ENCODE results near the gene SPO11. TPM values are rescaled to one million over a fixed set of nuclear protein-coding genes. Genes with fewer than 3 reads are reported as not detected.

Gene SPO11
- total RNA-seq (2014; rRNA removed) = not detected in 2 replicates
- not detected for Bru-seq, nascent RNA
- BruChase-seq, experiment 1, labeled RNA remaining after a 6-hour chase = not detected
- BruChase-seq, experiment 2, labeled RNA remaining after a 2-hour chase = not detected
- long read RNA-seq = 0 reads

GRCh38 chr20:57329608-57330221, at the start of gene SPO11:
Gene SPO11 (plus strand): TSS chr20:57329803. CDS start chr20:57329868, 65 bp downstream.
- H3K9ac ChIP-seq (ENCODE audit: low read length) = no peak within 1 kb of the TSS
- no peaks in the 10 kb centered on the region for H3K9me2 ChIP-seq (replicated peaks; ENCODE audit: low read length)
- H2AFZ ChIP-seq (ENCODE audit: low read length) = no peak within 1 kb of the TSS
- CTCF ChIA-PET = no interaction called here
- H3K79me2 ChIP-seq (ENCODE audit: low read length) = no peaks in the 10 kb centered on the region
- H3K27me3 ChIP-seq (ENCODE audit: low read length) = peaks cover 37% of the 10 kb centered on the region
- H3K4me1 ChIP-seq (ENCODE audit: insufficient read depth, low read length) = peaks cover 15% of the 10 kb centered on the region
- no peak for ATAC-seq
- H3K4me3 ChIP-seq (ENCODE audit: low read length) = no peak within 1 kb of the TSS
- H3K4me2 ChIP-seq (ENCODE audit: low read length) = no peak within 1 kb of the TSS
- no peak for DNase-seq
- no peaks in the 10 kb centered on the region for H3K36me3 ChIP-seq (ENCODE audit: low read depth, low read length)
- POLR2A ChIA-PET (ENCODE audit: unreplicated experiment) = interaction anchor here (0.7 kb wide), 1 partner anchor 17 kb away, joined by 7 read pairs; no protein-coding TSS in a partner anchor
- intact Hi-C loops (cut with micrococcal nuclease) = no loop called here
- no peaks in the 10 kb centered on the region for H4K20me1 ChIP-seq (ENCODE audit: low read length)
- TF ChIP-seq EZH2phosphoT487 (IDR thresholded peaks at IDR 0.05; ENCODE audit: borderline replicate concordance, low read length) = no peak
- peak; percentile 43; the same call in 1 of the 2 replicates for TF ChIP-seq CTCF (conservative IDR thresholded peaks at IDR 0.05; ENCODE audit: low read depth, low read length)
- TF ChIP-seq EZH2 (IDR thresholded peaks at IDR 0.05; ENCODE audit: low read length, unreplicated experiment) = no peak
- no peaks in the 10 kb centered on the region for H3F3A ChIP-seq (ENCODE audit: low read length, unreplicated experiment)
- BruUV-seq (replicated peaks) = no TSS peak
- H3K27ac ChIP-seq (ENCODE audit: low read length) = no peak within 1 kb of the TSS
- H3K9me3 ChIP-seq (ENCODE audit: low read length) = no peaks in the 10 kb centered on the region

- CTCF ChIA-PET = no interaction called here
- H3K79me2 ChIP-seq (ENCODE audit: low read length) = no peaks in the 10 kb centered on the region
Measured at GRCh38 chr20:57280221-57280620, 49.4 kb upstream of the SPO11 start.

More at GRCh38 chr20:57280221-57280620, 49.4 kb upstream of the SPO11 start:
- POLR2A ChIA-PET (ENCODE audit: unreplicated experiment) = no interaction called here
- H3K9me2 ChIP-seq (replicated peaks; ENCODE audit: low read length) = no peaks in the 10 kb centered on the region
- intact Hi-C loops (cut with micrococcal nuclease) = no loop called here
- H2AFZ ChIP-seq (ENCODE audit: low read length) = no peak overlapping the region
- no peak for DNase-seq
- no peaks in the 10 kb centered on the region for H3K36me3 ChIP-seq (ENCODE audit: low read depth, low read length)
- BruUV-seq (replicated peaks) = no TSS peak
- TF ChIP-seq EZH2 (IDR thresholded peaks at IDR 0.05; ENCODE audit: low read length, unreplicated experiment) (no peak), CTCF (conservative IDR thresholded peaks at IDR 0.05; ENCODE audit: low read depth, low read length) (no peak), EZH2phosphoT487 (IDR thresholded peaks at IDR 0.05; ENCODE audit: borderline replicate concordance, low read length) (no peak)
- H3K4me1 ChIP-seq (ENCODE audit: insufficient read depth, low read length) = no peaks in the 10 kb centered on the region
- no peak overlapping the region for H3K4me3 ChIP-seq (ENCODE audit: low read length)
- H3K9ac ChIP-seq (ENCODE audit: low read length) = no peak overlapping the region
- no peaks in the 10 kb centered on the region for H3F3A ChIP-seq (ENCODE audit: low read length, unreplicated experiment)
- H3K9me3 ChIP-seq (ENCODE audit: low read length) = no peaks in the 10 kb centered on the region
- no peaks in the 10 kb centered on the region for H4K20me1 ChIP-seq (ENCODE audit: low read length)
- ATAC-seq = no peak
- no peak overlapping the region for H3K4me2 ChIP-seq (ENCODE audit: low read length)
- peaks cover 82% of the 10 kb centered on the region for H3K27me3 ChIP-seq (ENCODE audit: low read length)
- H3K27ac ChIP-seq (ENCODE audit: low read length) = no peak overlapping the region

All from PC-3 (cell line).